Karpas-422 (cell line): ENCODE results near the gene PPEF2. TPM values are rescaled to one million over a fixed set of nuclear protein-coding genes. Genes with fewer than 3 reads are reported as not detected.

Source experiments
- DNase-seq: peaks from one replicate; pipeline ENCODE4 v3.0.0-alpha.2; 2015
- H2AFZ ChIP-seq: fragments of 200-600 bp; sonication (generic); 2 replicates; pipeline ENCODE4 v1.6.1; 2014; ENCODE audit warnings: antibody characterized with exemption, low read length, mixed read lengths
- H3K27ac ChIP-seq: fragments of 200-600 bp; sonication (generic); 2 replicates; pipeline ENCODE4 v1.5.1; 2014; ENCODE audit warnings: mild to moderate bottlenecking, low read length, moderate library complexity
- H3K27me3 ChIP-seq: fragments of 200-600 bp; sonication (generic); 2 replicates; pipeline ENCODE4 v1.6.1; 2014; ENCODE audit warnings: low read length, mixed read lengths
- H3K36me3 ChIP-seq: fragments of 200-600 bp; sonication (generic); 2 replicates; pipeline ENCODE4 v1.6.1; 2014; ENCODE audit warnings: low read length, mixed read lengths; ENCODE audit not compliant: insufficient read depth
- H3K4me1 ChIP-seq: fragments of 200-600 bp; sonication (generic); 2 replicates; pipeline ENCODE4 v1.6.1; 2014; ENCODE audit warnings: mild to moderate bottlenecking, low read length, mixed read lengths
- H3K4me2 ChIP-seq: fragments of 200-600 bp; sonication (generic); 2 replicates; pipeline ENCODE4 v1.6.1; 2014; ENCODE audit warnings: low read length, low read depth, mild to moderate bottlenecking; ENCODE audit not compliant: poor library complexity, severe bottlenecking
- H3K4me3 ChIP-seq: fragments of 200-600 bp; sonication (generic); 2 replicates; pipeline ENCODE4 v1.5.1; 2014; ENCODE audit warnings: mild to moderate bottlenecking, antibody characterized with exemption, low read length, mixed read lengths
- H3K79me2 ChIP-seq: fragments of 200-600 bp; sonication (generic); 2 replicates; pipeline ENCODE4 v1.6.1; 2014; ENCODE audit warnings: mild to moderate bottlenecking, low read length, mixed read lengths
- H3K9ac ChIP-seq: fragments of 200-600 bp; sonication (generic); 2 replicates; pipeline ENCODE4 v1.6.0; 2014; ENCODE audit warnings: low read length
- H3K9me2 ChIP-seq: fragments of 200-600 bp; sonication (generic), shearing (Covaris generic); replicated peaks from 2 replicates; pipeline ENCODE4 v1.6.0; 2014; ENCODE audit warnings: mild to moderate bottlenecking, low read length, moderate library complexity; ENCODE audit not compliant: insufficient read depth
- H3K9me3 ChIP-seq: fragments of 300-700, 200-600 bp; sonication (generic); 2 replicates; pipeline ENCODE4 v1.6.1; 2014; ENCODE audit warnings: low read length, mixed read lengths
- H4K20me1 ChIP-seq: fragments of 200-600 bp; sonication (generic); 2 replicates; pipeline ENCODE4 v1.6.1; 2014; ENCODE audit warnings: mild to moderate bottlenecking, antibody characterized with exemption, low read length, low read depth; ENCODE audit not compliant: insufficient read depth
- total RNA-seq: library from RNA; depleted of rRNA; stranded (reverse); fragments of >200 nt; shearing (Covaris generic); gene quantifications from 2 replicates; pipeline ENCODE4 v1.2.3, GENCODE V29; 2014; ENCODE audit warnings: low replicate concordance

Gene PPEF2
- total RNA-seq, 1 experiment from 2014 or later: not detected

DNA sequence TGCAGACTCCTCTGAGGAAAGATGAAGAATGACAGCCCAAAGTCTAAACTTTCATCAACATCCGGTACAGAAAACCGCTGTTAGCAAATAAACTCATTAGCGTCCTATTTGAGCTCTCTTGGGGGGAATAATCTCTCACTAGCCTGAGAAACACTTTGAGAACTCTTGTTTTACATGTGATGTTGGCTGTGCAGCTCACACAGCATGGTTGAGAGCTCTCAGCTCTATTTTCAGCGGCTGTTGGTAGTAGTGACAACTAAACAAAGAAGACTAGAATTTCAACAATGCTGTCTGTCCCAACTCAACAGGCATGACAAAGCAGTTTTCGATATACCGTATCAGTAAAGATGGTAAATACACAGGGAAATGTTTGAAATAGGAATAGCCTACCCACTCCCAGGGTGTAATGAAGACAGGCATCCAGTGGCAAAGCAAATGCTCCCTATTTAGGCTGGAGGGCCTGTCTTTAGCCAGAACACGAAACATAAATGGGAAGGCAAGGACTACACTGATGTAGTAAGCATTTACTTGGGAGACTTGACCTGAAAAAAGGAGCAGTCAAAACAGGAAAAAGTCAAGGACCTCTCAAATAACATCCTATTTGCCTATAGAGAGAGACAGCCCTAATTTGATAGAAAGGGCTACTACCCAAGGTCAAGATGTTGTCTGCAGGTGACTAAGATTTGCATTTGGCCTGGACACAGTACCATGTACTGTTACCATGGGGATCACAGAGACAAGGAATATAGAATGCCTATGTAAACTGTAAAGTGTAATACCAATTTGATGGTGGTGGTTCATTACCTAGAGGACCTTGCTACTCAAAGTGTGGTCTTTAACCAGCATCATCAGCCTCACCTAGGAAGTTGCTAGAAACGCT lies 60.4 kb downstream of the PPEF2 start:
- no peak overlapping the region for H3K4me2 ChIP-seq

DNA sequence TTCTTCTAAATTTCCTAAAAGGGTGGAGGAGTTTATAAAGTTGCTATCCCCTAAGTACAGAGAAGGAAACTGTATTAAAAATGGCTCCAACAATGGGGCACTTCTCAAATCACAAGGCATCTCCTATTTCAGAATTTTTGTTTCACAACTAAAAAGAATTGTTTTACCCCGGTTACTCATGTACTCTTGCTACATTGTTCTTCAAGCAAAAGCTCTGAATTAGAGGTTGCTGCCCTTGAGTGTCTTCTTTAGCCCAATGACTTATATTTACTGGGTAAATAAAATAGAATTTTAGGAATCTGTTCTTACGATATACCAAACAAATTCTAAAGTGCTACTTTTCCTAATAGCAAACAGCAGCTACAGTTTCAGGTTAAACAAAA lies 67.5 kb downstream of the PPEF2 start:
- Histone ChIP-seq H4K20me1 (no peaks in the 10 kb centered on the region), H3K36me3 (no peaks in the 10 kb centered on the region), H3K9me3 (no peaks in the 10 kb centered on the region), H3K9ac (no peak overlapping the region), H3K4me2 (no peak overlapping the region), H3K4me3 (no peak overlapping the region), H3K9me2 (no peaks in the 10 kb centered on the region), H3K27ac (no peak overlapping the region), H3K4me1 (no peaks in the 10 kb centered on the region), H3K79me2 (no peaks in the 10 kb centered on the region), H3K27me3 (no peaks in the 10 kb centered on the region), H2AFZ (no peak overlapping the region)
- DNase-seq: no peak

More for the DNA sequence above, 60.4 kb downstream of the PPEF2 start:
- no peak overlapping the region for H3K27ac ChIP-seq
- no peak overlapping the region for H3K4me3 ChIP-seq
- H3K9ac ChIP-seq: no peak overlapping the region
- H3K79me2 ChIP-seq: no peaks in the 10 kb centered on the region
- H3K9me2 ChIP-seq: no peaks in the 10 kb centered on the region
- DNase-seq: no peak
- H3K4me1 ChIP-seq: no peaks in the 10 kb centered on the region
- no peaks in the 10 kb centered on the region for H3K9me3 ChIP-seq
- H3K36me3 ChIP-seq: no peaks in the 10 kb centered on the region
- no peak overlapping the region for H2AFZ ChIP-seq
- H3K27me3 ChIP-seq: no peaks in the 10 kb centered on the region
- no peaks in the 10 kb centered on the region for H4K20me1 ChIP-seq

DNA sequence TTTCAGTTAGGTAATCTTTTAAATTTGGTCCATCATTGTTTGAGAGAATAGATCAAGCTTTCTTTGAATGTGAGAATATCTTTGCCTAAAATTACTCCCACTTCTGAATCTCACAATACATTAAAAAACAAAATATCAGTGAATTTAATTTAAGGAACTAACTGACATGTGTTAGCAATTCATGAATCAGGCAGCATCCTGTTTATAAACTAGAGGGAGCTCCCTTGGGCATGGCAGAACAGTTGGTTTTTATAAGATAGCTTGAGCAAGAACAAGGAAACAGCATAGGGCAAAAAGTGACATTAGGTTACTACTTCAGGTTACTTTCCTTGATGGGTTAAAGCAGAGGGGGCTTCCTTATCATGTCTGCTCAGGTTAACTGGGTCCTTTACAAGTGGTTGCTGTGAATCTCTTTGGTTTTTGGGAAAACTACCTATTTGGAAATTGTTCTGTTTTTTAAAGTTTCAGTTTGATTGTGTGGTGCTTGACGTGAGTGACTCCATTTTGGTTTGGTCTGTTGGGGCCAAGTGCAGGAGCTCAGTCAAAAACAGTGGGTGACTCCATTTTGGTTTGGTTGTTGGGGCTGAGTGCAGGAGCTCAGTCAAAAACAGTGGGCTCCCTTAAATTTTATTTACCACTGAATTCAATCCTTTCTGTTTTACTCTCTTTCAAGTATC lies 68.0 kb downstream of the PPEF2 start:
- no peak overlapping the region for H3K4me3 ChIP-seq
- H3K79me2 ChIP-seq: no peaks in the 10 kb centered on the region
- no peaks in the 10 kb centered on the region for H3K27me3 ChIP-seq
- H3K4me2 ChIP-seq: no peak overlapping the region
- no peak overlapping the region for H3K27ac ChIP-seq
- no peaks in the 10 kb centered on the region for H3K4me1 ChIP-seq
- no peak for DNase-seq
- no peaks in the 10 kb centered on the region for H3K9me2 ChIP-seq
- H3K36me3 ChIP-seq: no peaks in the 10 kb centered on the region
- H3K9me3 ChIP-seq: no peaks in the 10 kb centered on the region
- no peak overlapping the region for H2AFZ ChIP-seq
- no peaks in the 10 kb centered on the region for H4K20me1 ChIP-seq
- no peak overlapping the region for H3K9ac ChIP-seq

DNA sequence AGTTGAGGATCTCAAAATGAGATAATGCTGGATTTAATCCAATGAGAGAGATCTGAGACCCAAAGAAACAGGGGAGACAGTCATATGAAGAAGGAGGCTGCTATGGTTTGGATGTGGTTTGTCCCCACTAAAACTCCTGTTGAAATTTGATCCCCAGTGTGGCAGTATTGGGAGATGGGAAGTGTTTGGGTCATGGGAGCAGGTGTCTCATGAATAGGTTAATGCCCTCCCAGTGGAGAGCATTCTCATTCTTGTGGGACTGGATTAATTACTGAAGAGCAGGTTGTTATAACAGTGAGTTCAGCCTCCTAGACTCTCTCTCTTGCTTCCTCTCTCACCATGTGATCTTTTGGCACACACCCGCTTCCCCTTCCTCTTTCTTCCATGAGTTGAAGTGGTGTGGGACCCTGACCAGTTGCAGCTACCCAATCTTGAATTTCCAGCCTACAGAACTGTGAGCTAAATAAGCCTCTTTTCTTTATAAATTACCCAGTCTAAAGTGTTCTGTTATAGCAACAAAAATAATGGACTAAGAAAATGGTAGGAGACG lies 70.3 kb downstream of the PPEF2 start:
- Histone ChIP-seq H3K9me3 (no peaks in the 10 kb centered on the region), H4K20me1 (no peaks in the 10 kb centered on the region), H3K4me1 (no peaks in the 10 kb centered on the region), H3K4me3 (no peak overlapping the region), H2AFZ (no peak overlapping the region), H3K79me2 (no peaks in the 10 kb centered on the region), H3K36me3 (no peaks in the 10 kb centered on the region), H3K27ac (no peak overlapping the region), H3K9me2 (no peaks in the 10 kb centered on the region), H3K9ac (no peak overlapping the region), H3K4me2 (no peak overlapping the region), H3K27me3 (no peaks in the 10 kb centered on the region)
- no peak for DNase-seq

DNA sequence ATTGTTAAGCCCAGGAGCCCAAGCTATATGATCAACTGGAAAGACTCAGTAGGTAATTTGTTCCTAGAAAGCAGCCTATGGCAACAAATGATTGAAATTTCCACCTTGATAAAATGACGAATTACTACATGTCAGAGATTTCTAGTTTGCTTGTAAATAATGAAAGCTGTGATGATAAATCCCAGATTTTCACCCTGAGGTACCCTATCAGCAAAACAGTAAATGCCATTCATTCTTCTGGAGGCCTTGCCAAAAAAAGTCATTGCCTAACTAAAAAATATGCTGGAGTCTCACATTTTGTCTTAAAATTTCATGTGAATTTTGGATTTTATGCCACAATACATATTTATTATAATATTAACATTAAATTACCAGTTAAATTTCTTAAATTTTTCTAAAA lies 71.3 kb downstream of the PPEF2 start:
- Histone ChIP-seq H3K36me3 (no peaks in the 10 kb centered on the region), H2AFZ (no peak overlapping the region), H3K79me2 (no peaks in the 10 kb centered on the region), H3K4me1 (no peaks in the 10 kb centered on the region), H3K9me2 (no peaks in the 10 kb centered on the region), H4K20me1 (no peaks in the 10 kb centered on the region), H3K4me2 (no peak overlapping the region), H3K27ac (no peak overlapping the region), H3K4me3 (no peak overlapping the region), H3K9me3 (no peaks in the 10 kb centered on the region), H3K9ac (no peak overlapping the region), H3K27me3 (no peaks in the 10 kb centered on the region)
- no peak for DNase-seq

DNA sequence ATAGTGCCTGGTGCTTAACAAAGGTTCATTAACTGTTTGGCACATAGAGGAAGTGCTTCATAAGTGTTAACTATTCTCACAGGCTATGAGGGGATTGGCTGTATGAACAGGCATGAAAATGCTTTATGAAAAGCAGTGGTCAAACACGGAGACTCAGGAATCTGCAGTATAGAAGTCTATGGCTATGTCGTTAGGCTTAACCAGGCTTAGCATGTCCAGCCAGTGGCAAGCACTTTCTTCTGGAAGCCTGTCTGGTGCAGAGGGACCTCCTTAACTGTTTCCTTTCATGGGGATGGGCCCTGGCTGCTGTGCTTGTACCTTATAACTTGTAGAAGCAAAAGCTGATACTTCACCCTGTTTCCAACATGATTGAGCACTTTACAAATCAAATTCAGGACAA lies 78.4 kb downstream of the PPEF2 start:
- H3K36me3 ChIP-seq: no peaks in the 10 kb centered on the region
- H2AFZ ChIP-seq: no peak overlapping the region

DNA sequence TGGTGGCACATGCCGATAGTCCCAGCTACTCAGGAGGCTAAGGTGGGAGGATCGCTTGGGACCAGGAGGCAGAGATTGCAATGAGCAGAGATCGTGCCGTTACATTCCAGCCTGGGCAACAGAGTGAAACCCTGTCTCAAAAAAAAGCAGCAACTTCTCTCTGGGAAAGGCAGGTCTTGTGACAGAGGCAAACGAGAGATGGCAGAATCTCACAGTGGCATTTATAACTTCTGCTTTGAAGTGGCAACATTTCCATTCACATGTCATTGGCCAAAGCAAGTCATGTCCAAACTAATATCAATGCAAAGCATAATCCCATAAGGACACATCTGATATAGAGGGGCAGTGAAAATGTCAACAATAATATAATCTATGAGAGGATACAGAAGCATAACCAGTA lies 79.8 kb downstream of the PPEF2 start:
- Histone ChIP-seq H4K20me1 (no peaks in the 10 kb centered on the region), H3K4me1 (no peaks in the 10 kb centered on the region), H3K9me3 (no peaks in the 10 kb centered on the region), H3K9ac (no peak overlapping the region), H2AFZ (no peak overlapping the region), H3K9me2 (no peaks in the 10 kb centered on the region), H3K36me3 (no peaks in the 10 kb centered on the region), H3K27me3 (no peaks in the 10 kb centered on the region), H3K27ac (no peak overlapping the region), H3K4me2 (no peak overlapping the region), H3K4me3 (no peak overlapping the region), H3K79me2 (no peaks in the 10 kb centered on the region)
- DNase-seq: no peak

More for the DNA sequence above, 78.4 kb downstream of the PPEF2 start:
- Histone ChIP-seq H4K20me1 (no peaks in the 10 kb centered on the region), H3K4me3 (no peak overlapping the region), H3K9me2 (no peaks in the 10 kb centered on the region), H3K79me2 (no peaks in the 10 kb centered on the region), H3K9me3 (no peaks in the 10 kb centered on the region), H3K4me2 (no peak overlapping the region), H3K9ac (no peak overlapping the region), H3K4me1 (no peaks in the 10 kb centered on the region), H3K27me3 (no peaks in the 10 kb centered on the region), H3K27ac (no peak overlapping the region)
- no peak for DNase-seq

GRCh38 chr4:75821966-75822365 lies 80.3 kb downstream of the PPEF2 start:
- Histone ChIP-seq H3K9me3 (no peaks in the 10 kb centered on the region), H3K9ac (no peak overlapping the region), H4K20me1 (no peaks in the 10 kb centered on the region), H3K79me2 (no peaks in the 10 kb centered on the region), H3K4me2 (no peak overlapping the region), H3K27me3 (no peaks in the 10 kb centered on the region), H3K36me3 (no peaks in the 10 kb centered on the region), H3K9me2 (no peaks in the 10 kb centered on the region), H3K4me3 (no peak overlapping the region), H2AFZ (no peak overlapping the region), H3K27ac (no peak overlapping the region), H3K4me1 (no peaks in the 10 kb centered on the region)
- no peak for DNase-seq
